Measurements from ENCODE around the gene MYO16.

- no peak for TF ChIP-seq CTCF (IDR thresholded peaks at IDR 0.05)
- no peak for TF ChIP-seq ZFX (IDR thresholded peaks at IDR 0.05; ENCODE audit: borderline replicate concordance)
Observed at GRCh38 chr13:109227344-109227940, 598.0 kb downstream of the MYO16 start.
